ENCODE data around the gene NR1H3. TPM values are rescaled to one million over a fixed set of nuclear protein-coding genes. Genes with fewer than 3 reads are reported as not detected.
"Not testable (repeated sequence)": the region's sequence is repeated elsewhere in the genome, so short reads cannot be mapped to it uniquely, and the experiment has no call there.

NR1H3 gene
- total and polyA plus RNA-seq, 8 donors: 8.9 to 60.0 (median 17.6) TPM

GRCh38 chr11:47305734-47306483 lies 48.1 kb downstream of the NR1H3 start:
- no peak overlapping the region for H3K4me3 ChIP-seq
- H3K36me3 ChIP-seq: peaks cover 3 to 70% (median 18%) of the 10 kb centered on the region in 3 donors
- no peak overlapping the region for H3K27ac ChIP-seq
- ATAC-seq: peak in 1 of 4 donors; percentile 18
- DNase-seq: peak in 1 of 6 donors; percentile 16
- 86 to 90% methylated on average over 3 of the region's 3 CpGs for WGBS, 2 donors
- H3K27me3 ChIP-seq: no peaks in the 10 kb centered on the region
- intact Hi-C loops (cut with DNase I): no loop called here
- no peak for TF ChIP-seq CTCF (IDR thresholded peaks at IDR 0.05)
- no peak for FAIRE-seq
- no peaks in the 10 kb centered on the region for H3K4me1 ChIP-seq
- no peaks in the 10 kb centered on the region for H3K9me3 ChIP-seq

GRCh38 chr11:47306484-47306844 lies 48.7 kb downstream of the NR1H3 start:
- Histone ChIP-seq H3K4me1 (no peaks in the 10 kb centered on the region), H3K4me3 (no peak overlapping the region), H3K36me3 (peaks cover 3 to 72% (median 24%) of the 10 kb centered on the region in 3 donors), H3K27me3 (no peaks in the 10 kb centered on the region), H3K27ac (no peak overlapping the region), H3K9me3 (no peaks in the 10 kb centered on the region)
- intact Hi-C loops (cut with DNase I): no loop called here
- TF ChIP-seq CTCF (IDR thresholded peaks at IDR 0.05): no peak
- 96 to 100% methylated on average over 1 of the region's 1 CpG for WGBS, 2 donors
- no peak for FAIRE-seq
- DNase-seq: peak in 1 of 6 donors; percentile 5
- no peak for ATAC-seq

GRCh38 chr11:47308050-47308823 lies 50.4 kb downstream of the NR1H3 start:
- DNase-seq (peak in 1 of 6 donors; percentile 5), ATAC-seq (no peak), FAIRE-seq (no peak)
- Histone ChIP-seq H3K4me3 (no peak overlapping the region), H3K27me3 (no peaks in the 10 kb centered on the region), H3K36me3 (peaks cover 3 to 70% (median 27%) of the 10 kb centered on the region in 3 donors), H3K4me1 (no peaks in the 10 kb centered on the region), H3K27ac (no peak overlapping the region), H3K9me3 (no peaks in the 10 kb centered on the region)
- intact Hi-C loops (cut with DNase I): no loop called here
- WGBS, 2 donors: 90 to 94% methylated on average over 6 of the region's 6 CpGs
- no peak for TF ChIP-seq CTCF (IDR thresholded peaks at IDR 0.05)

GRCh38 chr11:47314992-47315391 lies 57.2 kb downstream of the NR1H3 start:
- DNase-seq: no peak
- H3K27me3 ChIP-seq: no peaks in the 10 kb centered on the region
- H3K36me3 ChIP-seq: peaks cover 0 to 63% (median 20%) of the 10 kb centered on the region in 3 donors
- no peak for FAIRE-seq
- H3K9me3 ChIP-seq: no peaks in the 10 kb centered on the region
- no peak for ATAC-seq
- TF ChIP-seq CTCF (IDR thresholded peaks at IDR 0.05): no peak
- intact Hi-C loops (cut with DNase I): no loop called here
- no peak overlapping the region for H3K4me3 ChIP-seq
- no peaks in the 10 kb centered on the region for H3K4me1 ChIP-seq
- H3K27ac ChIP-seq: no peak overlapping the region
- 88 to 91% methylated on average over 5 of the region's 5 CpGs for WGBS, 2 donors

GRCh38 chr11:47316501-47316900 lies 58.7 kb downstream of the NR1H3 start:
- peak in 1 of 6 donors; percentile 13 for DNase-seq
- FAIRE-seq; H3K4me3 ChIP-seq; H3K4me1 ChIP-seq; ATAC-seq; H3K27ac ChIP-seq; intact Hi-C loops (cut with DNase I); H3K27me3 ChIP-seq; H3K9me3 ChIP-seq: not testable (repeated sequence)
- peaks cover 0 to 50% (median 13%) of the 10 kb centered on the region in 3 donors for H3K36me3 ChIP-seq
- WGBS, 2 donors: 92 to 95% methylated on average over 8 of the region's 8 CpGs
